ENCODE data around the gene MORN1.

GRCh38 chr1:2347409-2347785 lies 44.0 kb downstream of the MORN1 start:
- TF ChIP-seq, protein P1, sequence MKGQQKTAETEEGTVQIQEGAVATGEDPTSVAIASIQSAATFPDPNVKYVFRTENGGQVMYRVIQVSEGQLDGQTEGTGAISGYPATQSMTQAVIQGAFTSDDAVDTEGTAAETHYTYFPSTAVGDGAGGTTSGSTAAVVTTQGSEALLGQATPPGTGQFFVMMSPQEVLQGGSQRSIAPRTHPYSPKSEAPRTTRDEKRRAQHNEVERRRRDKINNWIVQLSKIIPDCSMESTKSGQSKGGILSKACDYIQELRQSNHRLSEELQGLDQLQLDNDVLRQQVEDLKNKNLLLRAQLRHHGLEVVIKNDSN (IDR thresholded peaks at IDR 0.05): no peak
- TF ChIP-seq EP300 (IDR thresholded peaks at IDR 0.05; ENCODE audit: borderline replicate concordance): no peak
- no peak for TF ChIP-seq MAX (IDR thresholded peaks at IDR 0.05)
- no peak for TF ChIP-seq TAF1 (IDR thresholded peaks at IDR 0.05; ENCODE audit: low read depth)
- TF ChIP-seq RAD21 (IDR thresholded peaks at IDR 0.05; ENCODE audit: low read depth): no peak
- no peak for TF ChIP-seq TCF12 (IDR thresholded peaks at IDR 0.05; ENCODE audit: low read depth)
- TF ChIP-seq REST (IDR thresholded peaks at IDR 0.05; ENCODE audit: low read depth): no peak
- TF ChIP-seq CEBPB (IDR thresholded peaks at IDR 0.05): no peak
